Stimulated activated naive CD4-positive, alpha-beta T cell treated with Interleukin-2 at 50 U/mL for 16 hours (primary cell): ENCODE data around the gene C14orf119.

Source experiments
- DNase-seq: peaks from one replicate; lab custom pipeline; 2025; lab: John Stamatoyannopoulos, UW

Gene C14orf119

DNA sequence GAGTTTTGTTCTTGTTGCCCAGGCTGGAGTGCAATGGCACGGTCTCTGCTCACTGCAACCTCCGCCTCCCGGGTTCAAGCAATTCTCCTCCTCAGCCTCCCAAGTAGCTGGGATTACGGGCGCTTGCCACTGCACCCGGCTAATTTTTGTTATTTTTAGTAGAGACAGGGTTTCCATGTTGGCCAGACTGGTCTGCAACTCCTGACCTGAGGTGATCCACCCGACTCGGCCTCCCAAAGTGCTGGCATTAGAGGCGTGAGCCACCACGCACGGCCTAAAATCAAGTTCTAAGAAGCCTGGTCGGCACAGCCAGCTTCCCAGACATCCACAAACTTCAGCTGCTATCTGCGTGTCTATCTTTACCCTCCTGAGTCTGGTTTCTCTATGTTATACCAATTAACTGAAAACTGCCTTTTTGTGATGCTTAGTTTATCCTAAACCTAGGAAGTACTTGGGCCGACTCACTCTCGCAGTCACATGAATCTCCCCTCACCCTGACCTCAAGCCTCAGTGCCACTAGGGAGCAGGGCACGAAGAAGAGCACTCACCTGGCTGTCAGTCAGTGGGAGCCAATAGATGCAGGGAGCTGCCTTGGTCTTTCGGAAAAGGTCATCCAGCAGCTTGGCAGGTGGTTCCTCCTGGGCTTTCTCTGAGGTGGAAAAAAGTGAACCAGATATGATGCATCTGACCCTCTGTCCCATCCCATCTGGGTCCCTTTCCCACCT, 34.6 kb upstream of the C14orf119 start:
- no peak for DNase-seq

DNA sequence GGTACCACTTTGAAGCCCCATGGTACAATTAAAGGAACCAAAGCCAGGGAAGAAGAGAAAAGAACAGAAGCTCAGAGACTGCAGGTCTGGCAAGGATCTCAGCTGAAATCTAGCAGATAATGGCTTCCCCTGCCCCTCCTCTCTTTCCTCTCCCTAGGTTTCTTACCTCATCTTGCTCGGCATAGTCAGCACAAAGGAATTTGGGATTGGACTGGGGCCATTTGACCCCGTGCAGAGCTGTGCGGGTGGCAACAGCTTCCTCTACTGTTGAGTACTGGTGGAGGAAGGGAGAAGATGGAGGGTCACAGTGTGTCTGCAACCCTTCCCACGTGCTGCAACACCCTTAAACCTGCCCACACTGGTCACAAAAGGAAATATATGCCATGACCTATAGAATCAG, 33.3 kb upstream of the C14orf119 start:
- no peak for DNase-seq

DNA sequence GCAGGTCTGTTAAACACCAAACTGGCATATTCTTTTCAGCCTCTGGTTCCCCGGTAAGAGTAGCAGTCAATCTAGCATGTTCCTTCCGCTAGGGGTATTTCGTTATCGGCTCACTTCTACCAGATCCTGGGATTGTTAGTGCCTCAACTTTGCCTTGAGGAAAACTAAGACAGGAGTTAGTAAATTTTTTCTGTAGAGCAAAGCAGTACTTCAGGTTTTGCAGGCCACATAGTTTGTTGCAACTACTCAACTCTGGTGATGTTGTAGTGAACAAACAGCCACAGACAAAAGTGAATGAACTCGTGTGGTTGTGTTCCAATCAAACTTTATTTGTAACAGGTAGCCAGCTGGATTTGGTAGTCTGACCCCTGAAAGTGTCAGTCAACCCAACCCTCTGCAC, 31.7 kb upstream of the C14orf119 start:
- DNase-seq, result no peak

DNA sequence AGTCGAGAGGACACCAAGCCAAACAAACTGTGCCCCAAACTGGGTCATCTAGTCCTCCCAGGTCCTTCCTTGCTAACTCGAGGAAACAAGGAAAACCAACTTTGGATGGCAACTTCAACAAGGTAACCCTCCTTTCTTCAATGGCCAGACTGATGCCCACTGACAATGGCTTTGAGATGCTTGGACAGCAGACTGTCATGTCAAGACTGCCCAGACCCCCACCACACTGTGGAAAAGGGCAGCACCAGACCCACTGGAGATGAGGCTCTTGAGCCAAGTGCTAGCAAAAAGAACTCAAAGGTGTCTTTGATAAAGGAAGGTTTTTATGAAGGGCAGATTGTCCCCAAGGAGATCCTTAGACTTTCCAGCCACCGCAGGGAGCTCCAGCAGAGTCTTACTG, 28.9 kb upstream of the C14orf119 start:
- no peak for DNase-seq

DNA sequence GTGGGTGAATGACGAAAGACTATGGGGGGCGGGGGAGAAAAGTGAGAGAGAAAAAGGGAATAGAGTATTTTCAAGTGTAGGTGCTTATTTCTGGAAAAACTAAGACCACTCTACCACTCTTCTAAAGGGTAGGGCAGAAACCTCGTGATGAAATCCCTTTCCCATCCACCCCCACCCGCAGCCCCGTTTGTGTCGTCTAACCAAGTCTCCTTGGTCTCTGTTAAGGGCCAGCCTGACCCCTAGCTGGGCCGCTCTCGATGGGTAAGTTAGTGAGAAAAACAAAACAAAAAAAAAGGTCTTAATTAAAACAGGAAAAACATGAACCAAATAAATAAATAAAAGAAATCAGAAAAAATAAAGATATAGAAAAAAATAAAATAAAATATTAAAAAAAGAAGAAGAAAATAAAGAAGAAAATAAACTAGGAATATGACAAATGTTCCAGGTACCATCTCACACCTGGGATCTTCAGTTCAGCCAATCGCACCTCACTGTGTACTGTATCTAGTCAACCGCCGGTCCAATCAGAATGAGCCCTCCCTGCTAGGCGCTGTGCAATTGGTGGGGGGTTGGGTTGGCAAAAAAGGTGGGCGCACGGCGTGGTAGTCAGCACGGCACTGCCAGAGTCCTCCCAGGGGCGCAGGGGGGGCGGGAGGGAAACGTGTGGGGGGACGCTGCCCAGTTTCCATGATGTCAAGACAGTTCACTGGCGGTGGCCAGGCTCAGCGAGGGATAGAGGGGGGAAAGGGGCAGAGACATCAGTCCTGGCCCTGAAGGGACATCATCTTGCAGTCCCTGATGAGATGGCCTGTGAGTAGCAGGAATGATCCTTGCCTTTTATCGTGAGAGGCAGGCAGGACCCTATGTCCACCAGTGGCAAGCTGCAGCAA, 28.2 kb upstream of the C14orf119 start:
- DNase-seq, result no peak

DNA sequence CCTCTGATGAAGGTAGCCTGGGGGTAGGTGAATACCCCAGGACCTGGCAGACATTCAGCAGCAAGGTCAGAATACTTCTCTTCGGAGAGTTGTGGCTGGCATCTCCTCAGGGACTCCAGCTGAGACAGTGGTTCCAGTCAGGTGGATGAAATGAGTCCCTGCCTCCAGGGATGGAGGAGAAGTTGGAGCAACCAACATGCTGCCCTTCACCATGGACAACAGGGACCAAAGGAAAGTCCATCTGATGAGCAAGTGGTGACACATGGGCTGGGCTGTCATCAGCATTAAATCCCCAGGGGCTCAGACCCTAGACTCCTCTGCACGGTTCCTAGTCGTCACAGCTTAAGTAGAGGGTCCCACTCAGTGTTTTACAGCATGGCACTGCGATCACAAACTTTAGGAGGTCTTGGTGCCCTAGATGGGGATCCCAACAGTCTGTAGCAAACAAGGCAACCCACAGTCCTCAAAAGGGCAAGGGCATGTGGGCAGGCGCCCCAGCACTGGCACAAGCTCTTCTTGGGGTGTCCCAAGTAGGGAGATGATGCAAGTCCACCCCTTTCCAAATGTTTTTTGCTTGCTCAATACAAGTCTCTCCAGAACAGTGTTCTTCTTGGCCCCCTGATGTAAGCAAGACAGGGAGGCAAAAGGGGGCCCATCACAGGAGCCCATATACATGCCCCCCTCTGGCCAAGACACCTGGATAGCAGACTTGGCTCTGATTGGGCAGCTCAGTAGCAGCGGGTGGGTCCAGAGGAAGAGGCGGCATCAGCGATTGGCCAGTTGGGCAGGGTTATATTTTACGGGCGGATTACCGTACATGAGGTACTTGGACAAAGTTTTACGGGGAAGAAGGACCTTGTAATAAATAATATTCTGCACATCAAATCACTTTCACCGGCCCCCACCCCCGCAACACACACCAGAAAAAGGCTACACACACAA, 27.2 kb upstream of the C14orf119 start:
- no peak for DNase-seq

DNA sequence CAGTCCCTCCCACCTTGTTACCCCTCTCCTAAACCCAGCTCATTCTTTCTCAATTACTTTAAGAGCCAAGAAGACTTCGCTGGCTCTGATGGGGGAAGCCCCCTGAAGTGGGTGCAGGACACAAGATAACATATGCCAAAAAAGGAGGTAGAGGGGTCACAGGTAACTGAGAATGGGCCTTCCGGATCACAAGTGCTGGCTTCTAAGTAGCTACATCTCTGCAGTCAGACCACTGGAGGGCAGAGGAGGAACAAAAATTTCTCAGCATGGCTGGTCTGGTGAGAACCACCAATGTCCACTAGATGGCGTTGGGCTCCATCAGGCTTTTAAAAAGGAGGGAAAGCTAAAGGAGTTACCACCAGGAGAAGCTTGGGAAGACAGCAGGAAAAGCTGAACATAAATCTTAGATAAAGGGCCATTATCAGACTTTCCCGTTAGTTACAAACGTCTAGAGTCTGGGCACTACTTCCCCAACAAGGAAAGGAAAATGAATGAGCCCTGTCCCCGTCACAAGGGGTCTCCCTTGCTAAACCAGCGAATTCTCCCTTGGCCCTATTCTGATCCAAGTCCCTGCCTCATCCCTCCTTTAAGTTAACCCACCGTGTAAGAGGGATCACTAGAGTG, 26.4 kb upstream of the C14orf119 start:
- no peak for DNase-seq

DNA sequence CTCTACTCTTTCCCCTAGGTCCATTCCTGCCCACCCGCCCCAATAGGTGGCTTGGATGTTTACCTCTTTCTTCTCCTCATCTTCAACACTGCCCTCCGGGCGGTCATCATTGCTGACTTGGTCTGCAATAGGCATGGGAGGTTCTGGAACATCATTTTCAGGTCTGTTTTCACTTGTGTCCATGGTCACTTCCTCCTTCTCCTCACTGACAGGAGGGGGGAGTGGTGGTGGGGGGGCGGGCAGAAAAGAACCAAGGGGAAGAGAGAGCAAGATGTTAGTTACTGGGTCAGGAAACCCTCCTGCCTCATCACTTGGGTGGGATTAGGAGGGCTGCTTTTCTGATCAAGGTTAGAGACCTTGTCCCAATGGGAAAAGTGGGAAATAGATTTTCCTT, 25.9 kb upstream of the C14orf119 start:
- no peak for DNase-seq

DNA sequence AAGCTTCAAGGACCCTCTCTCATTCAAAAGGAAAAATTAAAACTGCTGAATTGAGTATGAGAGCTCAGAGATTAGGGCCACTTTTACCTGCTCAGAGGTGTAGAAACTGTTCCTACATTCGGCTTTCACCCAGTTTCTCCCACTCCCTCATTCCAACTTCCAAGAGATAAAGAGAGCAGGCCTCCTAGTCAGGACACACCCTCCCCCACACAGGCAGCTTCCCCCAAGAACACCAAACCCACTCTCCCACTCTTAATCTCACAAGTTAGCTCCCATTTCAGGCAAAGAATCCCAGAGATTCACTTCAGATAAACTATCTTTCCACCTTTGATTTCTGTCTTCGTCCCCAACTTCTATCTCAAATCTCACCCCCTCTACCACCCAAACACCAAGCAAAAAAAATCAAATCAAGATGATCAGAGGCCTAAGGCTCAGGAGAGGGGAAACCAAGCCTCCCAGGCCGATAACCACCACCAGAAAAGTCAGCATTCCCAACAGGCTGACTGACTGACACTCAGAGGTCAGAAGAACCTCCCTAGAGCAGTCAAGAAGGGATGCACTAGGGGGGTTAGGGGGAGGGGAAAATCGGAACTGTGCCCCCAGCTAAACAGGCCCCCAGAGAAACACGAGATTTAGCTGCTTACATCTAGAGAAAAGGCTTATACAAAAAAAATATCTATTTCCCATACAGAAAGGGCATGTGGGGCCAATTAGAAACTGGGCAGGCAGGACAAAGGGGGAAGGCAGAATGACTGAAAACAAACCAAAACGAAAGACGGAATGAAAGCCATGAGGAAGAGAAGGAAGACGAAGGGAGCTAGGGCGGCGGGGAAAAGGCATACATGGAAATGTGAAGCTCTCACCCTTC, 24.8 kb upstream of the C14orf119 start:
- no peak for DNase-seq

DNA sequence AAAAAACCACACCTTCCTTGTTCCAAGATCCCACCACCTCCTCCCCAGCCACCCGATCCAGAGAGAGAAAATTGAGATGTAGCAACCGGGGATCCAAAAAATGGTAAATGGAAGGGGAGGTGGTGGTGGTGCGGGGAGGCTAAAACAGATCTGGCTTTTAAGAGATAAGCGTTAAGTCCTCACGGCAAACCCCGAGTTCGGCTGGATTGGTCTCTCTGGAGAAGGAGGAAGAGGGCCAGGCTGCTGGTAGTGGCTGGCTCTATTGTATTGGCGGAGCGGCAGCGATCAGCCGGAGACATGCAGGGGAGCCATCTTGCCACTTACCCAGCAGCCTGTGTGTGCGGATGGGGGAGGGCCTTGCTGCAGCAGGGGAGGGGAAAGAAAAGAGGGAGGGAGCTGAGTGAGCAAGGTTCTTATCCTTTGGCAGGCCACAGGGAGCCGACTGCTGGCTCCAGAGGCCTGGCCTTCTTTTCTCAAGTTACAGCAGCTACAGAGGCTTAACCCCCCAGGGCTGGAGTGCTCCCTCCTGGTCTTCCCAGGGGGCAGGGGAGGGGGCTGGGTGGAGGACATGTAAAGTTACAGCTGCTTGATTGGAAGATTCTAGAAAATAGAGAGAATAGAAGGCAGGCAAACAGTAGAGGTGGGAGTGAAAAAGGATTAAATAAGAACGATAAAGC, 23.9 kb upstream of the C14orf119 start:
- DNase-seq, result no peak

DNA sequence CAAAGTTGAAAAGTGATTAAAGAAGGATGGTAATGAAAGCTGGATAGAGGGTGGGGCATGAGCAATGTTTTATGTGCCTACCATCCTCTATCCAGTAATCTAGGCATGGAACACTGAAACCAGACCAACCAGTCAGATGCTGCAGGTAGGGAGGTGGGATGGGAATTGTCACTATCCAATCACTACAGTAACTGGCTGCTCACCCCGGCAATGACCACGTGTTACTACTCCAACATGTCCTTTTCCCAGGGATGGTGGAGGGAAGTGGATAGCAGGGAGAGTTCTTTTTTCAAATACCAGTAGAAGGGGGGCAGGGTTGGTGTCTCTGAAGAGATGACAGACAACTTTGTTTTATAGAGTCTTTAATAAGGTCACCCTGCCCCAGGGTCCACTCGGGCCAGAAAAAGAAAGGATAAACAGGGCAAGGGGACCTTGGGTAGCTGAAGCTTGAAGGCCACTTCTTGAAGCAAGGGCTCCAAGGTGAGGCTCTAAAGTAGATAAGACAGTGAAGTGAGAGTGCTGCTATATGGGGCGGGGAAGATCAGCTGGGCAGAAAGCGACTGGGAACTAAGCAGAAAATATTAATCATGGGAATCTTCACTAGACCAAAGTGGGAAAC, 23.3 kb upstream of the C14orf119 start:
- DNase-seq, result no peak

DNA sequence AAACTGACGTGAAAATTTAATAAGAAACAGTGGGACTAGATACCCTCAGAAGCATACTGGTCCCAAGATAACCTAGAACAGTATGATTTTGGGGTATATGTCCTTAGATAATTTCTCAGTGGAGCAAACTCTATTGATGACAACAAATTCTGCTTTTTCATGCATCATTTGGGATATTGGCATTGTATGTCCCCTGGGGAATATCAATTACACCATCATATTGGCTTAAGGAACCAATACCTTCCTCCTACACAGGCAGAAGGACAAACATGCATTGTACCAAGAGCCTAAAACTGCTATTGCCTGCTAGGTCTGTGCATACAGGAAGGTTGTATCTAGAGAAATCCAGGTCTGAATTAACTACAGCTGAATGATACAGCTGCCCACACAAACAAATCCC, 20.4 kb upstream of the C14orf119 start:
- DNase-seq, result no peak

DNA sequence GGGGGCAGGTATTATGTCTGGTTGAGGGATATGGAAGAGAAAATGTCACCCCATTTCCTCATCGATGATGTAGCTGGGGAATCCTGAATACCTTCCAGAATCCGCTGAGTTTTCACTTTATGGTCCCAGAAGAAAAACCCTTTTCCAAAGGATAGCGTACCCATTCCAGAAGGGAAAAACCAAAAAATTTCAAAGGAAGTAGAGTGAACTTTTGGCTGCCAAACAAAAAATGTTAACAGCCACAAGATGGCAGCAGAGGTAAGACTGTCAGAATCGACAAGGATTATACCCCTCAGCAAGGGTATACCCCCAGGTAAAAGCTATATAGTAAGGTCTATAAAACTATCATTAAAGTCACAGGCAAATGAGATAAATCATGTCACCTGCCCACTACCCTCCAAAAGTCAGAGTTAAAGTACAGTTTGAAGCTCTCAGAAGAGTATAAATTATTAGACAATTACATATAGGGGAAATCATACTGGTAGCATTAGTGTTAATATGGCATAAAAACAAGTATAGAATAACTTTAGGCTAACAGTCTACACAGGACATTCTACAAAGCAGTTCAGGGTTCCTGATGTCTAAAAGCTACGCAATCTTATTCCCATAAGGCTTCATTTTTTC, 18.4 kb upstream of the C14orf119 start:
- DNase-seq, result no peak

DNA sequence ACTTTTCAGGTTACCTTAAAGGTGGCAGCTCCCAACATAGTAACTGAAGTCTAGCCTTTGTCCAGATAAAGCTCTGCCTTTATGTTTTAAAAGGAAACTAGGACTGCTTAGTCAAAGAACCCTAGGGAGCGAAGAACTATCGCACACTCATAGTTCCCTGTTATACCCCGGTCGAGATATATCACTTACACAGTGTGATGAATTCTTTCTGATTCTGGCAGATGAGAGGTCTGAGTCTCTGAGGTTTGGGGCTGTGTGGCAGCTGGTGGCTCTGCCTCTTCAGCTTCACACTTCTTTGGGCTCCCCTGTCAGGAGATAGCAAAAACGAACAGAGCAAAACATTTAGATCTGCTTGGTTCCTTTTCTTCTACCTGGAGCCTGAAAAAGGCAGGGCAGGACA, 17.3 kb upstream of the C14orf119 start:
- no peak for DNase-seq

DNA sequence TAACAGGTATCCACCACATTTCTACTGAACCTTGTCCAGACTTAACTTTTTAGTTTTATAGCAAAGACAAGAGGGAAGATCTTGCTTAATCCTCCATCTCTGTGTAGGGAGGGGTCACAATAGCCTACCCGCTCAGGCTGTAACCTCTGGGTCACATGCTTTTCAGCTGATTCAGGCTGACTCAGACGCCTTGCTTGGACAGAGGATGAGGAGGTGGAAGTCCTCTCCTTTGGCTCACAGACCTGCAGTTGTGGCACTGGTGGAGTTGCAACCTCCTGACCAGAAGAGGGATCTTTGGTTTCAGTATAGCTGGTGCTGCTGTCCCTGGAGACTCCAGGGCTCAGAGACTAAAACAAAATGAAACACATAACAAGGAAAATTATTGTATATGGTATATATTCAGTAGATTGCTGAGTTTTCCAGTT, 16.6 kb upstream of the C14orf119 start:
- DNase-seq, result no peak

DNA sequence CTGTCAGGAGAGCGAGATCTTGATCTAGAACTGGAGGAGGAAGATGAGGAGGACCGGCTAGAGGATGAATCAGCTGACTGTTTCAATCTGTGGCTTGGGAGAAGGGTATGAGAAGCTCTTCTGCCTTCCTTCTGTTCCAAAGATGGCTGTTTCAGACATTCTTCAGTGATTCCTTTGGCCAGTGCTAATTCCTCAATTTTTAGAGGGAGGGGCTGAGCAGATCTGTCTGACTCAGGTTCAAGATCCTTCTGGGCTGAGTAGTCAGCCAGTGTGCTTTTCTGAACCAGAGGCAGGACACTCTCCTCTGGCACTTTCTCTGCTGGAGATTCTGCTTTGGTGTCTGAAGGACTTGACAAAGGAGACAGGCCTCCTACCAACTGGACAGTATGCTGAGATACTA, 15.6 kb upstream of the C14orf119 start:
- DNase-seq, result no peak

DNA sequence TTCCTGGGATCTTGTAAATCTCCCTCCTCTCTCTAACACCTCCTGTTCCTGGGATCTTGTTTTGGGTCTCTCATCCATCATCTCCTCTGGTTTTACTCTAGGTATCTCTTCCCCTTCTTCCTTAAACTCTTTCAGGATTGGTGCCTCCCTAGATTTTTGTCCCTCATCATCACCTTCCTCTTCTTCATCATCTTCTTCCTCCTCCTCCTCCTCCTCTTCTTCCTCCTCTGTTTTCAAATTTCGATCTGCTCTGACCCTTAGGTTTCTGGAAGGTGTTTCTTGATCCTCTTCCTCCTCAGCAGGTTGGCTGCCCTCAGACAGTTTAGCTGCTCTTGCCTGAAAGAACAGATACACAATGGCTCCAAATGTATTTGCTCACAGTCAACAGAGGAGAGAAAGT, 14.8 kb upstream of the C14orf119 start:
- DNase-seq, result no peak

DNA sequence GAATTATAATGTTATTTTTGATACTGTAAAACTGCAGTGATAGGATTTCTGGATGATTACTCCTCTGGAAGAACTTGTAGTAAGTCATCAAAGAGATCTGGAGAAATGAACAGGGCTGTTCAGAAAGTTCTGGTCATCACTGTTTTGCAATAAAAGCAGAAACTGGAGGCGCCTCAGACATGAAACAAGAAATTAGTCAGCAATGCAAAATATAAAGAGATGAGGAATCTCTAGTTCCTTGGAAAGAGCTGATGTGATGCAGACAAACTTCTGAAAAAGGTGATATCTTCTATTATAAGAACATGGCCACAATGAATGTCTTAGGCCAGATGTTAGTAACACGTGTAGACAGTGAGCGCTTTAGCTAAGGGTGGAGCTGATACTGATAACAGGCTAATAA, 9.8 kb upstream of the C14orf119 start:
- no peak for DNase-seq

DNA sequence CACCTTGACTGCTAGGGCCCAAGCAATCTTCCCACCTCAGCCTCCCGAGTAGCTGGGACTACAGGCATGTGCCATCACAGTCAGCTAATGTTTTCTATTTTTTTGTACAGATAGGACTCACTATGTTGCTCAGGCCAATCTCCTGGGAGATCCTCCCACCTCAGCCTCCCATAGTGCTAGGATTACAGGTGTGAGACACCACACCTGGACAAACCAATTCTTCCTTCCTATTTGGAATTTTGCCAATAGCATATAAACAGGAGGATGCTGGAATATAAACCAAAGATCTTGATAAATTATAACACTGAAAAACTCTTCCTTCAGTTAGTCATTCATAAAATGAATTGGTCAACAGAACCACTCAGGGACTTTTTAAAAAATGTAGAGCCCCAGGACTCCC, 8.7 kb upstream of the C14orf119 start:
- DNase-seq, result no peak
